H9 (cell line): Measurements from ENCODE around the gene CTNND1. TPM values are rescaled to one million over a fixed set of nuclear protein-coding genes. Genes with fewer than 3 reads are reported as not detected.

Source experiments
- DNase-seq: peaks from one replicate; pipeline ENCODE4 v3.0.0-alpha.2; 2017
- H2AFZ ChIP-seq: one replicate; pipeline ENCODE4 v1.6.1; 2013; ENCODE audit warnings: mild to moderate bottlenecking, low read length, control low read depth, moderate library complexity
- H2AK5ac ChIP-seq: 2 replicates; pipeline ENCODE4 v1.6.1; 2013; ENCODE audit warnings: low read length, control low read depth, mixed read lengths; ENCODE audit not compliant: insufficient read length
- H2BK120ac ChIP-seq: one replicate; pipeline ENCODE4 v1.6.1; 2013; ENCODE audit warnings: low read depth, mild to moderate bottlenecking, low read length, control low read depth, inconsistent platforms; ENCODE audit not compliant: poor library complexity, severe bottlenecking
- H2BK12ac ChIP-seq: 2 replicates; pipeline ENCODE4 v1.6.1; 2013; ENCODE audit warnings: low read length, control low read depth, mixed read lengths, low read depth; ENCODE audit not compliant: insufficient read length
- H2BK15ac ChIP-seq: 2 replicates; pipeline ENCODE4 v1.6.1; 2013; ENCODE audit warnings: low read depth, low read length, control low read depth
- H2BK20ac ChIP-seq: one replicate; pipeline ENCODE4 v1.6.1; 2013; ENCODE audit warnings: low read depth, mild to moderate bottlenecking, low read length, control low read depth, inconsistent platforms; ENCODE audit not compliant: poor library complexity, severe bottlenecking
- H2BK5ac ChIP-seq: 2 replicates; pipeline ENCODE4 v1.6.1; 2013; ENCODE audit warnings: low read length, control low read depth, mixed read lengths; ENCODE audit not compliant: insufficient read length
- H3K14ac ChIP-seq: 2 replicates; pipeline ENCODE4 v1.6.1; 2013; ENCODE audit warnings: low read length, control low read depth; ENCODE audit not compliant: insufficient read depth
- H3K18ac ChIP-seq: 2 replicates; pipeline ENCODE4 v1.6.1; 2013; ENCODE audit warnings: low read depth, mild to moderate bottlenecking, mixed read lengths, low read length, control low read depth; ENCODE audit not compliant: insufficient read length
- H3K23ac ChIP-seq: 2 replicates; pipeline ENCODE4 v1.6.1; 2013; ENCODE audit warnings: low read length, control low read depth, mixed read lengths, low read depth; ENCODE audit not compliant: insufficient read length
- H3K23me2 ChIP-seq: 2 replicates; pipeline ENCODE4 v1.6.1; 2013; ENCODE audit warnings: low read depth, mild to moderate bottlenecking, mixed read lengths, low read length, control low read depth; ENCODE audit not compliant: insufficient read length, poor library complexity, severe bottlenecking
- H3K27ac ChIP-seq: 2 replicates; pipeline ENCODE4 v1.5.1; 2013; ENCODE audit warnings: low read length, control low read depth, mixed read lengths, low read depth; ENCODE audit not compliant: insufficient read length
- H3K27me3 ChIP-seq: 2 replicates; pipeline ENCODE4 v1.6.1; 2013; ENCODE audit warnings: low read length, control low read depth, inconsistent platforms; ENCODE audit not compliant: insufficient read depth
- H3K4ac ChIP-seq: 2 replicates; pipeline ENCODE4 v1.6.1; 2013; ENCODE audit warnings: low read depth, mild to moderate bottlenecking, control low read depth, inconsistent platforms, low read length, moderate library complexity
- H3K4me1 ChIP-seq: 2 replicates; pipeline ENCODE4 v1.6.1; 2013; ENCODE audit warnings: low read length, control low read depth, inconsistent platforms; ENCODE audit not compliant: insufficient read depth
- H3K4me2 ChIP-seq: 2 replicates; pipeline ENCODE4 v1.6.1; 2013; ENCODE audit warnings: low read length, control low read depth, mixed read lengths; ENCODE audit not compliant: insufficient read length, insufficient read depth
- H3K56ac ChIP-seq: 2 replicates; pipeline ENCODE4 v1.6.1; 2013; ENCODE audit warnings: low read depth, mild to moderate bottlenecking, mixed read lengths, low read length, control low read depth; ENCODE audit not compliant: insufficient read length
- H3K79me1 ChIP-seq: 2 replicates; pipeline ENCODE4 v1.6.1; 2013; ENCODE audit warnings: low read depth, mild to moderate bottlenecking, moderate library complexity, low read length, control low read depth, inconsistent platforms; ENCODE audit not compliant: insufficient read depth, poor library complexity, severe bottlenecking
- H3K79me2 ChIP-seq: 2 replicates; pipeline ENCODE4 v1.6.1; 2013; ENCODE audit warnings: low read length, control low read depth, inconsistent platforms; ENCODE audit not compliant: insufficient read depth
- H3K9ac ChIP-seq: 2 replicates; pipeline ENCODE4 v1.6.1; 2013; ENCODE audit warnings: low read length, control low read depth, mixed read lengths; ENCODE audit not compliant: insufficient read length; ENCODE audit errors: extremely low read depth
- H3K9me3 ChIP-seq: one replicate; pipeline ENCODE4 v1.6.1; 2013; ENCODE audit warnings: low read depth, low read length, inconsistent platforms; ENCODE audit not compliant: control insufficient read depth
- H3T11ph ChIP-seq: one replicate; pipeline ENCODE4 v1.6.1; 2013; ENCODE audit warnings: mild to moderate bottlenecking, low read length, control low read depth, inconsistent platforms
- H4K20me1 ChIP-seq: one replicate; pipeline ENCODE4 v1.6.1; 2013; ENCODE audit not compliant: control insufficient read depth, insufficient read length, insufficient read depth
- H4K5ac ChIP-seq: 2 replicates; pipeline ENCODE4 v1.6.1; 2013; ENCODE audit warnings: low read depth, mild to moderate bottlenecking, mixed read lengths, low read length, control low read depth; ENCODE audit not compliant: insufficient read length
- H4K8ac ChIP-seq: replicated peaks from 2 replicates; pipeline ENCODE4 v1.6.1; 2013; ENCODE audit warnings: low read length, control low read depth, mixed read lengths, low read depth; ENCODE audit not compliant: insufficient read length
- H4K91ac ChIP-seq: 2 replicates; pipeline ENCODE4 v1.6.1; 2013; ENCODE audit warnings: low read depth, mild to moderate bottlenecking, moderate library complexity, mixed read lengths, low read length, control low read depth; ENCODE audit not compliant: insufficient read length
- H3K27ac Mint-ChIP-seq, 3 experiments: 2 replicates in 2 of 3; 3 replicates in 1 of 3; pipeline ENCODE4 v1.8.0; 2020 to 2021; ENCODE audit warnings: mixed read lengths in 3 of 3, mild to moderate bottlenecking in 1 of 3, moderate library complexity in 1 of 3
- H3K27me3 Mint-ChIP-seq: 2 replicates; pipeline ENCODE4 v1.8.0; 2021; ENCODE audit warnings: low read depth, mild to moderate bottlenecking, moderate library complexity, mixed read lengths
- H3K36me3 Mint-ChIP-seq, 3 experiments: 2 replicates in 2 of 3; 3 replicates in 1 of 3; pipeline ENCODE4 v1.8.0; 2020 to 2021; ENCODE audit warnings: low read depth in 3 of 3, mixed read lengths in 3 of 3; ENCODE audit not compliant: insufficient read depth in 1 of 3
- H3K4me1 Mint-ChIP-seq, 2 experiments: 2 replicates each; pipeline ENCODE4 v1.8.0; 2020; ENCODE audit warnings: mixed read lengths in 2 of 2
- H3K4me3 Mint-ChIP-seq, 2 experiments: 2 replicates in 1 of 2; 3 replicates in 1 of 2; pipeline ENCODE4 v1.8.0; 2020 to 2021; ENCODE audit warnings: mild to moderate bottlenecking in 2 of 2, mixed read lengths in 2 of 2, moderate library complexity in 1 of 2
- H3K9me3 Mint-ChIP-seq, 2 experiments: 2 replicates in 1 of 2; 3 replicates in 1 of 2; pipeline ENCODE4 v1.8.0; 2020; ENCODE audit warnings: mild to moderate bottlenecking in 2 of 2, mixed read lengths in 2 of 2, moderate library complexity in 1 of 2
- CTCF ChIP-seq: fragments of 200-600 bp; sonication (generic); conservative IDR thresholded peaks from 3 replicates; pipeline ENCODE4 v1.8.0; 2021; ENCODE audit warnings: antibody characterized with exemption, mild to moderate bottlenecking
- WGBS: extraction: QIAGEN DNeasy Blood & Tissue Kit; methylation state at CpG from one replicate; pipeline ENCODE4 v1.1.7; 2013; ENCODE audit warnings: missing lambda C conversion rate, low lambda C conversion rate, mixed read lengths; ENCODE audit not compliant: insufficient read length; ENCODE audit errors: extremely low coverage; 5-methylcytosine and 5-hydroxymethylcytosine counted together
- total RNA-seq: library from RNA; stranded (reverse); gene quantifications from 2 replicates; pipeline ENCODE4 v1.2.1, GENCODE V29; 2021

The CTNND1 gene
- total RNA-seq, 1 experiment from 2014 or later, result 164 TPM

- H3K4me2 ChIP-seq, result peak overlapping the region; percentile 92
- no peak overlapping the region for H4K91ac ChIP-seq
- H3K79me1 ChIP-seq, result peaks cover 3% of the 10 kb centered on the region
- peaks cover 7% of the 10 kb centered on the region for H3K23me2 ChIP-seq
- no peak overlapping the region for H3K4ac ChIP-seq
- no peak overlapping the region for H3K27ac ChIP-seq
- H3K56ac ChIP-seq, result no peak overlapping the region
- Mint-ChIP-seq H3K9me3 (0 out of 5 replicates have a peak, but pooled peaks cover 0 to 3% of the 10 kb centered on the region in 2 experiments), H3K36me3 (peaks cover 8 to 31% (median 21%) of the 10 kb centered on the region in 3 experiments; a peak in 6 of 7 replicates), H3K4me3 (peak overlapping the region; percentile 93 to 96), H3K27ac (peak overlapping the region; percentile 22 to 95 (median 74); a peak in 4 of 7 replicates), H3K4me1 (peaks cover 40 to 43% of the 10 kb centered on the region in 2 experiments), H3K27me3 (no peaks in the 10 kb centered on the region)
- no peak overlapping the region for H2AK5ac ChIP-seq
- H3K23ac ChIP-seq, result no peak overlapping the region
- TF ChIP-seq CTCF, result no peak
- no peaks in the 10 kb centered on the region for H3K9me3 ChIP-seq
- H4K20me1 ChIP-seq, result no peaks in the 10 kb centered on the region
- no peak overlapping the region for H2BK15ac ChIP-seq
- H3K79me2 ChIP-seq, result peaks cover 52% of the 10 kb centered on the region
- no peak for DNase-seq
- H3K14ac ChIP-seq, result no peak overlapping the region
- H2BK20ac ChIP-seq, result no peak overlapping the region
- no peaks in the 10 kb centered on the region; the same call in 1 of the 2 replicates for H3K4me1 ChIP-seq
- H2BK120ac ChIP-seq, result no peak overlapping the region
- H4K8ac ChIP-seq, result no peak overlapping the region
- H3K27me3 ChIP-seq, result no peaks in the 10 kb centered on the region
- no peak overlapping the region for H2BK12ac ChIP-seq
- no CpG with 5 or more reads among the region's 2 CpGs for WGBS
- H2AFZ ChIP-seq, result no peak overlapping the region
- H3T11ph ChIP-seq, result no peak overlapping the region
- no peak overlapping the region for H3K18ac ChIP-seq
- H3K9ac ChIP-seq, result no peak overlapping the region
- no peak overlapping the region for H4K5ac ChIP-seq
- no peak overlapping the region for H2BK5ac ChIP-seq
These were observed 3.0 kb downstream of the CTNND1 start for GRCh38 chr11:57764566-57764965.
